ENCODE data around the gene CYBA. TPM values are rescaled to one million over a fixed set of nuclear protein-coding genes. Genes with fewer than 3 reads are reported as not detected.

Gene CYBA
- total and polyA plus RNA-seq, 2 of the 13 experiments (the other 11 are each of a cell fraction or from before 2014, with no cell fraction given): 196 to 250 TPM

GRCh38 chr16:88662843-88663606 lies 12.2 kb upstream of the CYBA start, which contains the start of gene MVD (continued):
- TF ChIP-seq ZNF281 (CRISPR knock-in tag; IDR thresholded peaks at IDR 0.05; ENCODE audit: borderline replicate concordance) (no peak; the same call in 1 of the 2 replicates), ZBTB7B (CRISPR knock-in tag; IDR thresholded peaks at IDR 0.05) (peak; percentile 83; the same call in 1 of the 2 replicates), IKZF1 (IDR thresholded peaks at IDR 0.05) (no peak), ZNF530 (CRISPR knock-in tag; IDR thresholded peaks at IDR 0.05; ENCODE audit: low read depth) (0 out of 2 replicates have a peak, but pooled peaks have one; percentile 9), ZNF775 (CRISPR knock-in tag; IDR thresholded peaks at IDR 0.05; ENCODE audit: borderline replicate concordance) (no peak), KLF11 (CRISPR knock-in tag; IDR thresholded peaks at IDR 0.05) (0 out of 2 replicates have a peak, but pooled peaks have one; percentile 77), HOXD1 (CRISPR knock-in tag; IDR thresholded peaks at IDR 0.05) (no peak), ZC3H13 (CRISPR knock-in tag; IDR thresholded peaks at IDR 0.05) (no peak; the same call in 1 of the 2 replicates), FOXO4 (CRISPR knock-in tag; conservative IDR thresholded peaks at IDR 0.05) (no peak), RARG (CRISPR knock-in tag; IDR thresholded peaks at IDR 0.05; ENCODE audit: low read depth) (peak; percentile 24; the same call in 1 of the 2 replicates), ZZZ3 (CRISPR knock-in tag; IDR thresholded peaks at IDR 0.05; ENCODE audit: borderline replicate concordance) (peak; percentile 59; the same call in 1 of the 2 replicates), ZNF317 (CRISPR knock-in tag; IDR thresholded peaks at IDR 0.05) (no peak; the same call in 1 of the 2 replicates), ZNF75D (CRISPR knock-in tag; IDR thresholded peaks at IDR 0.05; ENCODE audit: borderline replicate concordance) (no peak), KLF15 (CRISPR knock-in tag; IDR thresholded peaks at IDR 0.05; ENCODE audit: borderline replicate concordance) (0 out of 2 replicates have a peak, but pooled peaks have one; percentile 23), GZF1 (CRISPR knock-in tag; IDR thresholded peaks at IDR 0.05) (peak; percentile 89; the same call in 1 of the 2 replicates), DMAP1 (CRISPR knock-in tag; IDR thresholded peaks at IDR 0.05) (peak; percentile 86), TRIM22 (IDR thresholded peaks at IDR 0.05) (no peak), CSRNP2 (CRISPR knock-in tag; conservative IDR thresholded peaks at IDR 0.05; ENCODE audit: low read depth) (0 out of 2 replicates have a peak, but pooled peaks have one; percentile 61), ZNF354B (CRISPR knock-in tag; IDR thresholded peaks at IDR 0.05) (no peak), ELF1 (CRISPR knock-in tag; IDR thresholded peaks at IDR 0.05) (peak; percentile 84), ZNF777 (CRISPR knock-in tag; IDR thresholded peaks at IDR 0.05) (peak; percentile 66; the same call in 1 of the 2 replicates), RBAK (CRISPR knock-in tag; IDR thresholded peaks at IDR 0.05) (peak; percentile 55; the same call in 1 of the 2 replicates), HDAC6 (IDR thresholded peaks at IDR 0.05; ENCODE audit: low read depth, low read length) (no peak)
